A549 (cell line): ENCODE measurements around the gene SLCO2A1. TPM values are rescaled to one million over a fixed set of nuclear protein-coding genes. Genes with fewer than 3 reads are reported as not detected.

ENCODE experiments used
- ATAC-seq, 2 experiments: fragments of 200-7000 bp in 1 of 2; fragments of >200 bp in 1 of 2; cut with Nextera tagmentation in 1 of 2; cut with Tn5 transposase in 1 of 2; 3 replicates each; pipeline versions ENCODE4 v1.8.0 to v1.9.1; 2018 to 2020; ENCODE audit warnings: mild to moderate bottlenecking in 1 of 2, moderate library complexity in 1 of 2
- CTCF ChIA-PET: fragments of 300-600 bp; sonication (Branson Sonifier 250); formaldehyde crosslinking; extraction: SDS; loops from one replicate; lab custom pipeline; 2021; ENCODE audit warnings: antibody characterized with exemption, inconsistent platforms; lab: Yijun Ruan, JAX
- POLR2A ChIA-PET: fragments of 350-600 bp; formaldehyde crosslinking; extraction: SDS; loops from one replicate; lab custom pipeline; 2021; ENCODE audit warnings: antibody characterized with exemption, inconsistent platforms; lab: Yijun Ruan, JAX
- DNase-seq, 2 experiments: peaks; one replicate each; pipeline versions ENCODE4 v3.0.0 to v3.0.0-alpha.2; 2011 to 2016; ENCODE audit warnings: low read depth in 1 of 2, low spot score in 1 of 2
- FAIRE-seq: peaks from 2 replicates; lab custom pipeline; 2011; peaks lifted over from hg19 to GRCh38; lab: Jason Lieb, UNC
- H3K27ac ChIP-seq, 2 experiments: fragments of >200 bp; sonication (Bioruptor Twin); formaldehyde crosslinking; 3 replicates each; pipeline ENCODE4 v1.5.1; 2016 to 2017
- H3K4me1 ChIP-seq: fragments of >200 bp; sonication (Bioruptor Twin); formaldehyde crosslinking; 3 replicates; pipeline ENCODE4 v1.6.1; 2016
- H3K4me2 ChIP-seq: fragments of >200 bp; sonication (Bioruptor Twin); formaldehyde crosslinking; 3 replicates; pipeline ENCODE4 v1.6.1; 2016
- H3K4me3 ChIP-seq: fragments of >200 bp; sonication (Bioruptor Twin); formaldehyde crosslinking; 3 replicates; pipeline ENCODE4 v1.5.1; 2016
- H3K9me3 ChIP-seq: fragments of >200 bp; sonication (Bioruptor Twin); formaldehyde crosslinking; 3 replicates; pipeline ENCODE4 v1.6.1; 2016
- BHLHE40 ChIP-seq: IDR thresholded peaks from 2 replicates; pipeline ENCODE4 v1.6.1; 2012; ENCODE audit warnings: low read depth, low read length, inconsistent platforms
- CBX2 ChIP-seq: fragments of 200-600 bp; sonication (generic); IDR thresholded peaks from 2 replicates; pipeline ENCODE4 v1.6.1; 2016; ENCODE audit warnings: low read depth, mild to moderate bottlenecking, borderline replicate concordance
- CEBPB ChIP-seq, 2 experiments: fragments of >200 bp in 1 of 2; sonication (Bioruptor Twin) in 1 of 2; formaldehyde crosslinking in 1 of 2; IDR thresholded peaks; 2 replicates each; pipeline ENCODE4 v1.6.1; 2012 to 2016
- CHD4 ChIP-seq: fragments of 200-600 bp; sonication (generic); IDR thresholded peaks from 2 replicates; pipeline ENCODE4 v1.6.1; 2016; ENCODE audit warnings: antibody characterized with exemption, mild to moderate bottlenecking, borderline replicate concordance
- EHF ChIP-seq: fragments of 250-450 bp; sonication (Bioruptor Pico); IDR thresholded peaks from 2 replicates; pipeline ENCODE4 v1.5.0; 2020; ENCODE audit warnings: mild to moderate bottlenecking
- ESRRA ChIP-seq: fragments of 150-350 bp; IDR thresholded peaks from 2 replicates; pipeline ENCODE4 v1.6.1; 2014; ENCODE audit warnings: mild to moderate bottlenecking, low read length, borderline replicate concordance
- FOSB ChIP-seq: fragments of 250-450 bp; sonication (Bioruptor Pico); IDR thresholded peaks from 2 replicates; pipeline ENCODE4 v1.5.0; 2020; ENCODE audit warnings: mild to moderate bottlenecking, moderate library complexity
- GATA3 ChIP-seq: IDR thresholded peaks from 2 replicates; pipeline ENCODE4 v1.6.1; 2012; ENCODE audit warnings: borderline replicate concordance
- HES2 ChIP-seq: fragments of >200 bp; sonication (Bioruptor Twin); formaldehyde crosslinking; IDR thresholded peaks from 2 replicates; pipeline ENCODE4 v1.6.1; 2016
- HMGXB4 ChIP-seq: fragments of 250-450 bp; sonication (Bioruptor Pico); IDR thresholded peaks from 2 replicates; pipeline ENCODE4 v1.5.0; 2021; ENCODE audit warnings: mild to moderate bottlenecking, moderate library complexity, borderline replicate concordance
- HOXB5 ChIP-seq: fragments of 250-450 bp; sonication (Bioruptor Pico); IDR thresholded peaks from 2 replicates; pipeline ENCODE4 v1.5.0; 2020; ENCODE audit warnings: mild to moderate bottlenecking, moderate library complexity
- JUNB ChIP-seq: fragments of >200 bp; sonication (Bioruptor Twin); formaldehyde crosslinking; IDR thresholded peaks from 2 replicates; pipeline ENCODE4 v1.6.1; 2016
- MYC ChIP-seq: IDR thresholded peaks from 2 replicates; pipeline ENCODE4 v1.6.1; 2012; ENCODE audit warnings: mild to moderate bottlenecking, inconsistent platforms, low read length, improper control_type of control experiment, borderline replicate concordance
- NFE2L2 ChIP-seq: fragments of 150-350 bp; conservative IDR thresholded peaks from 2 replicates; pipeline ENCODE4 v1.6.1; 2014; ENCODE audit warnings: low read length
- NPAS2 ChIP-seq: fragments of 250-450 bp; sonication (Bioruptor Pico); IDR thresholded peaks from 2 replicates; pipeline ENCODE4 v1.8.0; 2022; ENCODE audit warnings: mild to moderate bottlenecking, moderate library complexity, borderline replicate concordance
- POLR2A ChIP-seq: IDR thresholded peaks from 2 replicates; pipeline ENCODE4 v1.6.1; 2012; ENCODE audit warnings: mild to moderate bottlenecking, low read length
- RAD21 ChIP-seq, 2 experiments: fragments of >200 bp in 1 of 2; sonication (Bioruptor Twin) in 1 of 2; formaldehyde crosslinking in 1 of 2; IDR thresholded peaks in 1 of 2; conservative IDR thresholded peaks in 1 of 2; 2 replicates in 1 of 2; 3 replicates in 1 of 2; pipeline ENCODE4 v1.6.1; 2012 to 2018; ENCODE audit warnings: inconsistent platforms in 1 of 2
- RFX5 ChIP-seq: fragments of 450-650 bp; IDR thresholded peaks from 2 replicates; pipeline ENCODE4 v1.7.1; 2014; ENCODE audit warnings: antibody characterized with exemption, mild to moderate bottlenecking, moderate library complexity
- RNF2 ChIP-seq: fragments of 200-600 bp; sonication (generic); IDR thresholded peaks from 2 replicates; pipeline ENCODE4 v1.6.1; 2016; ENCODE audit warnings: low read depth, mild to moderate bottlenecking, antibody characterized with exemption, moderate library complexity, borderline replicate concordance
- SREBF2 ChIP-seq: fragments of 450-650 bp; IDR thresholded peaks from 2 replicates; pipeline ENCODE4 v1.6.1; 2014; ENCODE audit warnings: mild to moderate bottlenecking, moderate library complexity
- ZNF302 ChIP-seq: fragments of 250-450 bp; sonication (Bioruptor Pico); IDR thresholded peaks from 2 replicates; pipeline ENCODE4 v1.9.0; 2021; ENCODE audit warnings: inconsistent platforms, mild to moderate bottlenecking, moderate library complexity
- WGBS: methylation state at CpG from one replicate; pipeline ENCODE4 v1.1.6; 2017; ENCODE audit errors: missing lambda C conversion rate; 5-methylcytosine and 5-hydroxymethylcytosine counted together
- polyA plus RNA-seq, 4 experiments: library from polyadenylated mRNA; depleted of rRNA in 3 of 4; stranded (reverse); fragments of >200 nt; fragmentation: RNase III in 1 of 4; extraction: RNeasy Plus Mini Kit Qiagen cat#74134 plus additional on column Dnase treatment in 1 of 4; gene quantifications; 2 replicates in 3 of 4; 3 replicates in 1 of 4; pipeline ENCODE4 v1.2.3, GENCODE V29; 2011 to 2017
- TF ChIP-seq, protein P1 (sequence below): IDR thresholded peaks from 2 replicates; pipeline ENCODE4 v1.6.1; 2012
- TF ChIP-seq, protein P2 (sequence below): fragments of >200 bp; sonication (Bioruptor Twin); formaldehyde crosslinking; IDR thresholded peaks from 3 replicates; pipeline ENCODE4 v1.5.1; 2016

The SLCO2A1 gene
- polyA plus RNA-seq, 2 of the 4 experiments (the other 2 are of a cell fraction), result 0.12 TPM; not detected in 1

DNA sequence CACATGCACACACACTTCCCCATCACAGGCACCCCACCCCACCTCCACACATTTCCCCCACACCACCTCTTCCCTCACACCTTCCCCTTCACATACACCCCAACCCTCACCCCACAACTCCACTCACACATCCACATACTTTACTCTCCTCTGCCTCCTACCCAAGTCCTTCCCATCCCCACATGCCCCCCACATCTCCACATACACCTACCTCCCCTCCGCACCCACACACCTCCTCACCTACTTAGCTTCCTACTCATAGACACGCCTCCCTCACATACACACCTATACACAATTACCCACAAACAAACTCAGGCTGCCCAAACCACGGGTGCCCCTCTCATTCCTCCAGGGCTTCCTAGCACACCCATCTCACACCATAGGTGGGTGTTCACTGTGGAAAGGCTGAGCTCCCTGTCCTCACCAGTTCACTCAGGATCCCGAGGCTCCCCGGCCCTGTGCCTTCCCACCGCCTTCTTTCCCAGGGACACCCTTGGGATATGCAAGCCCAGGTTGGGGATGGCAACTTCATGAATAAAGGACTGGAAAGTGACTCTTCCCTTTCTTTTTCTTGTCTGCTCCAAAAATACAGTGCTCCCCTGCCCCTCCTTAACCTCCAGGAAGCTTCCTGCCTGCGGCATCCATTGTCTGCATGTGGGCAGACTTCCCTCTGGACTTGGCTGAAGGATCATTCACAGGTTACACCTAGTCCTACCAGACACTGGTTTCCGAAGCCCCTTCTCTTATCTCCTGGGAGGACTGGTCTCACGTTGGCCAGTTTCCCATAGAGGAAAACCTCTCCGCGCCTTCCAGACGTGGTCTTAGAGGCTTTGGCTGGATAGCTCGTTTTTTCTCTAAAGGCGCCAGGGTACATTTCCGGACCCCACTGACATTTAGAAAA lies 61.5 kb downstream of the SLCO2A1 start:
- ATAC-seq (no peak), DNase-seq (no peak), FAIRE-seq (no peak)
- no peak for TF ChIP-seq NPAS2 (CRISPR knock-in tag)
- ChIA-PET CTCF (no interaction called here), POLR2A (no interaction called here)
- no peaks in the 10 kb centered on the region for H3K4me1 ChIP-seq
- no peak overlapping the region for H3K27ac ChIP-seq
- 61% methylated on average over 15 of the region's 15 CpGs for WGBS
- H3K9me3 ChIP-seq, result no peaks in the 10 kb centered on the region
- H3K4me3 ChIP-seq, result no peak overlapping the region
- no peak overlapping the region for H3K4me2 ChIP-seq

GRCh38 chr3:133966954-133967353 lies 62.8 kb downstream of the SLCO2A1 start:
- WGBS, result 37% methylated on average over 2 of the region's 4 CpGs
- CTCF ChIA-PET, result no interaction called here
- ATAC-seq, result no peak
- no peak for DNase-seq
- Histone ChIP-seq H3K4me3 (no peak overlapping the region), H3K9me3 (no peaks in the 10 kb centered on the region)
- no peak for TF ChIP-seq GATA3
- TF ChIP-seq, all 56 proteins: peak for 0
- POLR2A ChIA-PET, result no interaction called here
- Histone ChIP-seq H3K4me1 (no peaks in the 10 kb centered on the region), H3K27ac (no peak overlapping the region), H3K4me2 (no peak overlapping the region)
- no peak for FAIRE-seq

DNA sequence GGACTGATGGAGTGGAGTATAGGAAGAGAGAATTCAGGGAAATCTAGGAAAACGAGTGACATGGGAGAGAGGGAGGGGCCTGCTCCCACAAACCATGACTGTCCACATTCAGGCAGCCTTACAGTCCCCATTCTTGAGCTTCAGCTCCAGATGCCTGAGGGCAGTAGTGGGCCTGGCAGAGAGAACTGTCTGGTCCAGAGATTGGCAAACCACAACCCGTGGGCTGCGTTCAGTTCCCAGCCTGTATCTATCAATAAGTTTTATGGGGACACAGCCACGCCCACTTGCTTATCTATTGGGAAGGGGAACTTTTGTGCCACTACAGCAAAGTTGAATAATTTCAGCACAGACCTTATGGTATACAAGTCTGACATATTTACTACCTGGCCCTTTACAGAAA lies 63.8 kb downstream of the SLCO2A1 start:
- DNase-seq (no peak), FAIRE-seq (no peak), ATAC-seq (no peak)
- no peak overlapping the region for H3K27ac ChIP-seq
- POLR2A ChIA-PET, result no interaction called here
- H3K9me3 ChIP-seq, result no peaks in the 10 kb centered on the region
- TF ChIP-seq SREBF2 (no peak), MYC (no peak), ESRRA (no peak), EHF (no peak), RFX5 (no peak), CHD4 (no peak)
- H3K4me3 ChIP-seq, result no peak overlapping the region
- H3K4me2 ChIP-seq, result no peak overlapping the region
- H3K4me1 ChIP-seq, result no peaks in the 10 kb centered on the region
- WGBS, result 23% methylated on average over 4 of the region's 4 CpGs
- CTCF ChIA-PET, result no interaction called here

DNA sequence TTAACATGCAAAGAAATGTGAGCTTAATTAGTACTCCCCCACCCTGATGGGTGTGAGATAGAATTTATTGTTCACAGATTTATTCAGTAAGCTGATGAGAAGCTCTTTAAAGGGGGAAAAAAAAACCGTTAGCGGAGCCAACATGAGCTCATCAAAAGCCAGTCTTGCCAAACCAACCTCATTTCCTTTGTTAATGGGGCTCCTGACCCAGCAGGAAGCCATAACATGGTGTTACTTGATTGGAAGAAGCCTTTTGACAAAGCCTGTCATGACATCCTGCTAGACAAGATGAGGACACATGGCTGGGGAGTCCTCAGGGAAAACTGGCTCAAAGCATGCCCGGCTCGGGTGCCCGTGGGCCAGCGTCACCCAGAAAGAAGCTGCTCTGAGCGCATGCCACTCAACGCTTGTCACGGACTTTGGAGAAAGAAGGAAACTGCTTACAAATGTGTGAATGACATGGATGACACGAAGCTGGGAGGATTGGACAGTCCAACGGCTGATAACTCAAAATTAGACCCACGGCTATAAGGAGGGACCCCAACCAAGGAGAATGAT lies 64.6 kb downstream of the SLCO2A1 start:
- Histone ChIP-seq H3K27ac (no peak overlapping the region), H3K4me1 (no peaks in the 10 kb centered on the region), H3K4me2 (no peak overlapping the region), H3K4me3 (no peak overlapping the region), H3K9me3 (no peaks in the 10 kb centered on the region)
- FAIRE-seq (no peak), ATAC-seq (no peak), DNase-seq (no peak)
- POLR2A ChIA-PET, result no interaction called here
- CTCF ChIA-PET, result interaction anchor here (0.8 to 1.1 kb wide), 5 partner anchors 8 to 89 kb away, joined by 3 to 4 read pairs (median 3); no protein-coding TSS in a partner anchor
- WGBS, result 62% methylated on average over 12 of the region's 12 CpGs
- TF ChIP-seq POLR2A (no peak), BHLHE40 (no peak), HES2 (no peak), FOSB (no peak), NFE2L2 (no peak), EHF (no peak), RAD21 (conservative IDR thresholded peaks at IDR 0.05 in 1 of 2, IDR thresholded peaks at IDR 0.05 in 1 of 2) (no peak), CEBPB (IDR thresholded peaks at IDR 0.05) (no peak), CBX2 (no peak), HMGXB4 (CRISPR knock-in tag) (no peak), JUNB (no peak), ZNF302 (CRISPR knock-in tag) (no peak), RNF2 (no peak), NPAS2 (CRISPR knock-in tag) (no peak), HOXB5 (CRISPR knock-in tag) (no peak)
- TF ChIP-seq, protein P1, sequence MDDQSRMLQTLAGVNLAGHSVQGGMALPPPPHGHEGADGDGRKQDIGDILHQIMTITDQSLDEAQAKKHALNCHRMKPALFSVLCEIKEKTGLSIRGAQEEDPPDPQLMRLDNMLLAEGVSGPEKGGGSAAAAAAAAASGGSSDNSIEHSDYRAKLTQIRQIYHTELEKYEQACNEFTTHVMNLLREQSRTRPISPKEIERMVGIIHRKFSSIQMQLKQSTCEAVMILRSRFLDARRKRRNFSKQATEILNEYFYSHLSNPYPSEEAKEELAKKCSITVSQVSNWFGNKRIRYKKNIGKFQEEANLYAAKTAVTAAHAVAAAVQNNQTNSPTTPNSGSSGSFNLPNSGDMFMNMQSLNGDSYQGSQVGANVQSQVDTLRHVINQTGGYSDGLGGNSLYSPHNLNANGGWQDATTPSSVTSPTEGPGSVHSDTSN, result no peak
- TF ChIP-seq, protein P2, sequence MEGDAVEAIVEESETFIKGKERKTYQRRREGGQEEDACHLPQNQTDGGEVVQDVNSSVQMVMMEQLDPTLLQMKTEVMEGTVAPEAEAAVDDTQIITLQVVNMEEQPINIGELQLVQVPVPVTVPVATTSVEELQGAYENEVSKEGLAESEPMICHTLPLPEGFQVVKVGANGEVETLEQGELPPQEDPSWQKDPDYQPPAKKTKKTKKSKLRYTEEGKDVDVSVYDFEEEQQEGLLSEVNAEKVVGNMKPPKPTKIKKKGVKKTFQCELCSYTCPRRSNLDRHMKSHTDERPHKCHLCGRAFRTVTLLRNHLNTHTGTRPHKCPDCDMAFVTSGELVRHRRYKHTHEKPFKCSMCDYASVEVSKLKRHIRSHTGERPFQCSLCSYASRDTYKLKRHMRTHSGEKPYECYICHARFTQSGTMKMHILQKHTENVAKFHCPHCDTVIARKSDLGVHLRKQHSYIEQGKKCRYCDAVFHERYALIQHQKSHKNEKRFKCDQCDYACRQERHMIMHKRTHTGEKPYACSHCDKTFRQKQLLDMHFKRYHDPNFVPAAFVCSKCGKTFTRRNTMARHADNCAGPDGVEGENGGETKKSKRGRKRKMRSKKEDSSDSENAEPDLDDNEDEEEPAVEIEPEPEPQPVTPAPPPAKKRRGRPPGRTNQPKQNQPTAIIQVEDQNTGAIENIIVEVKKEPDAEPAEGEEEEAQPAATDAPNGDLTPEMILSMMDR, result no peak
